OCI-LY1 (cell line): Measurements from ENCODE around the gene S100A10.

Experiments used
- EZH2 ChIP-seq: fragments of 200-600 bp; sonication (generic), shearing (Covaris generic); IDR thresholded peaks from 2 replicates; pipeline ENCODE4 v1.8.0; 2017; ENCODE audit warnings: borderline replicate concordance, mixed run types, mild to moderate bottlenecking, antibody characterized with exemption, low read length, moderate library complexity, mixed read lengths
- TF ChIP-seq, protein P1 (sequence below): fragments of 200-600 bp; sonication (generic), shearing (Covaris generic); IDR thresholded peaks from 2 replicates; pipeline ENCODE4 v1.5.1; 2017; ENCODE audit warnings: mild to moderate bottlenecking, antibody characterized with exemption, low read length, moderate library complexity, mixed read lengths

GRCh38 chr1:152009691-152010090 is 16.0 kb upstream of the S100A10 start:
- TF ChIP-seq, protein P1, sequence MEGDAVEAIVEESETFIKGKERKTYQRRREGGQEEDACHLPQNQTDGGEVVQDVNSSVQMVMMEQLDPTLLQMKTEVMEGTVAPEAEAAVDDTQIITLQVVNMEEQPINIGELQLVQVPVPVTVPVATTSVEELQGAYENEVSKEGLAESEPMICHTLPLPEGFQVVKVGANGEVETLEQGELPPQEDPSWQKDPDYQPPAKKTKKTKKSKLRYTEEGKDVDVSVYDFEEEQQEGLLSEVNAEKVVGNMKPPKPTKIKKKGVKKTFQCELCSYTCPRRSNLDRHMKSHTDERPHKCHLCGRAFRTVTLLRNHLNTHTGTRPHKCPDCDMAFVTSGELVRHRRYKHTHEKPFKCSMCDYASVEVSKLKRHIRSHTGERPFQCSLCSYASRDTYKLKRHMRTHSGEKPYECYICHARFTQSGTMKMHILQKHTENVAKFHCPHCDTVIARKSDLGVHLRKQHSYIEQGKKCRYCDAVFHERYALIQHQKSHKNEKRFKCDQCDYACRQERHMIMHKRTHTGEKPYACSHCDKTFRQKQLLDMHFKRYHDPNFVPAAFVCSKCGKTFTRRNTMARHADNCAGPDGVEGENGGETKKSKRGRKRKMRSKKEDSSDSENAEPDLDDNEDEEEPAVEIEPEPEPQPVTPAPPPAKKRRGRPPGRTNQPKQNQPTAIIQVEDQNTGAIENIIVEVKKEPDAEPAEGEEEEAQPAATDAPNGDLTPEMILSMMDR = no peak
- TF ChIP-seq EZH2 = no peak
